Progenitor cell of endocrine pancreas (in vitro differentiated cells): ENCODE data around the gene MCAM. TPM values are rescaled to one million over a fixed set of nuclear protein-coding genes. Genes with fewer than 3 reads are reported as not detected.

Source experiments
- DNase-seq: peaks from one replicate; pipeline ENCODE4 v3.0.0; 2021; ENCODE audit warnings: low spot score; ENCODE audit not compliant: unreplicated experiment
- H3K27ac Mint-ChIP-seq: 2 replicates; pipeline ENCODE4 v1.8.0; 2021; ENCODE audit warnings: mild to moderate bottlenecking, moderate library complexity, mixed read lengths
- H3K27me3 Mint-ChIP-seq: 2 replicates; pipeline ENCODE4 v1.8.0; 2021; ENCODE audit warnings: mixed read lengths
- H3K36me3 Mint-ChIP-seq: 2 replicates; pipeline ENCODE4 v1.8.0; 2022; ENCODE audit warnings: mixed read lengths; ENCODE audit not compliant: insufficient read depth
- H3K4me1 Mint-ChIP-seq: 2 replicates; pipeline ENCODE4 v1.8.0; 2021; ENCODE audit warnings: low read depth, mixed read lengths
- H3K4me3 Mint-ChIP-seq: 2 replicates; pipeline ENCODE4 v1.8.0; 2021; ENCODE audit warnings: low read depth, mild to moderate bottlenecking, moderate library complexity, mixed read lengths
- H3K9me3 Mint-ChIP-seq: 2 replicates; pipeline ENCODE4 v1.8.0; 2021; ENCODE audit warnings: low read depth, mixed read lengths
- total RNA-seq: library from RNA; stranded (reverse); gene quantifications from 2 replicates; pipeline ENCODE4 v1.2.1, GENCODE V29; 2021
- TF ChIP-seq, protein P1 (sequence below): fragments of 200-600 bp; sonication (generic); IDR thresholded peaks from one replicate; pipeline ENCODE4 v1.5.0; 2021; ENCODE audit warnings: antibody characterized with exemption, mild to moderate bottlenecking; ENCODE audit not compliant: unreplicated experiment

The MCAM gene
- total RNA-seq, 1 donor from 2014 or later = 12.7 TPM

DNA sequence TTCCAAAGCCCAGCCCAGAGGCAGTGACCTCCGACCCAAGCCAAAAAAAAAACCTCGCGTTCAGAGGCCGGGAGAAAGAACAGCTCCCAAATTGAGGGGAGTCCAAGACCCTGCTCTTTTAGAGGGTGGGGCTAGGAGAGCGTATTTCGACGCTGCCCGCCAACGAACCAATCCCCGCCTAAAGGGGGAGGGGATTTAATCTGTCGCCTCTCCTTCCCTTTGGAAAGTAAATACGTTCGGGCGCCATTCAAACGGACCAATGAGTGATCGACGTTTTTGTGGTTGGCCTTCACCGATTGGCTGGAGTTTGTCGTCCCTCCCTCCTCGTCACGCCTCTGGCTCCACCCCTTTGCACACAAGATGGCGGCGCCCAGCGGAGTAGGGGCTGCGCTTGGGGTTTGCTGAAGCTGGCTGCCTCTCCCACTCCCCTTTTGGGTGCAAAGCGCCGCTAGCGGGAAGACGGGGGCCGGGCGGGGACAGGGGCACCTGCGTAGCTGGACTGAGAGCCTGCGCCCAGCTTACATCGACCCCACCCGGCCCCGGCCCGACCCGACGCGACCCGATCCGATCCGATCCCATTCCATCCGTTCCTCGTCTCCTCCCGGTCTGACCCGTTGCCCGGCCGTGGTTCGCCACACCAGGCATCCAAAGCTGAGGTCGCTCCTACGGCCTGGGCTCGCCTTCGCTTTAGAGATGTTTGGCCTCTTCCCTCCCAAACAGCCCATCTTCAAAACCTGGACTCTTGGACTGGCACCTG lies 17.4 kb upstream of the MCAM start, which contains the start of gene RNF26:
TSS of gene RNF26 (plus strand) at position 354 of the 757 bp plus-strand sequence. CDS start 596 bp downstream, outside the sequence.
- no peaks in the 10 kb centered on the region for H3K9me3 Mint-ChIP-seq
- H3K4me3 Mint-ChIP-seq = peak within 1 kb of the TSS; percentile 95
- TF ChIP-seq, protein P1, sequence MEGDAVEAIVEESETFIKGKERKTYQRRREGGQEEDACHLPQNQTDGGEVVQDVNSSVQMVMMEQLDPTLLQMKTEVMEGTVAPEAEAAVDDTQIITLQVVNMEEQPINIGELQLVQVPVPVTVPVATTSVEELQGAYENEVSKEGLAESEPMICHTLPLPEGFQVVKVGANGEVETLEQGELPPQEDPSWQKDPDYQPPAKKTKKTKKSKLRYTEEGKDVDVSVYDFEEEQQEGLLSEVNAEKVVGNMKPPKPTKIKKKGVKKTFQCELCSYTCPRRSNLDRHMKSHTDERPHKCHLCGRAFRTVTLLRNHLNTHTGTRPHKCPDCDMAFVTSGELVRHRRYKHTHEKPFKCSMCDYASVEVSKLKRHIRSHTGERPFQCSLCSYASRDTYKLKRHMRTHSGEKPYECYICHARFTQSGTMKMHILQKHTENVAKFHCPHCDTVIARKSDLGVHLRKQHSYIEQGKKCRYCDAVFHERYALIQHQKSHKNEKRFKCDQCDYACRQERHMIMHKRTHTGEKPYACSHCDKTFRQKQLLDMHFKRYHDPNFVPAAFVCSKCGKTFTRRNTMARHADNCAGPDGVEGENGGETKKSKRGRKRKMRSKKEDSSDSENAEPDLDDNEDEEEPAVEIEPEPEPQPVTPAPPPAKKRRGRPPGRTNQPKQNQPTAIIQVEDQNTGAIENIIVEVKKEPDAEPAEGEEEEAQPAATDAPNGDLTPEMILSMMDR = no peak
- H3K36me3 Mint-ChIP-seq = peaks cover 3% of the 10 kb centered on the region
- peak; percentile 85 for DNase-seq
- peak within 1 kb of the TSS; percentile 98 for H3K27ac Mint-ChIP-seq
- H3K4me1 Mint-ChIP-seq = peaks cover 9% of the 10 kb centered on the region
- H3K27me3 Mint-ChIP-seq = peaks cover 15% of the 10 kb centered on the region

DNA sequence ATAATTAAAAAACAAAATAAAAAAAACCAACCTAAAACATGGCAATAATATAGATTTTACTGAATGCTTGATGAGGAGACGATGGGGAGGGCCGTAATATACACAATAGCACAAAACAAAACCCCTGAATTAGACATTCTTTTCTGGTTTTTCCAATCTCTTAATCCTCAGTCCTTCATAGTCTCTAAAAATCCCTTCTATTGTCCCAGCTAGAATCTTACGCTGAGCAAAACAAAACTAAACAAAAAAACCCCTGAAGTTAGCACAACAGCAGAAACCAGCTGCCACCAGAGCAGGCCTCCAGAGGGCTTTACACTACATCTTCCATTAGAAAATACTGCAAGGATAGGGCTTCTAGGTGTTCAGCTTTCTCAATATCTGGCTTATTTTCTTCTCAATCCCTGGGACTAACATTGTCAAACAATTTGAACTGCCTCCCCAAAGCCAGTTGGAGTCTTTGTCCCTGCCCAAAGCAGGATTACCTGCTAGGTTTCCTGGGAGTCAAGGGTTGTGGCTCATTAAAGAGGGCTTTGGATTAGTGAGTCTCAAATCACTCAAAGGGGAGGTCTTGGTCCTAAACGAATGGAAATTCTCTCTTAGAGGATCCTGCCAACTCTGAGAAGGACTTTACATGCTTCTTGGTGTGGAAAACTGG lies 15.3 kb upstream of the MCAM start:
- H3K4me3 Mint-ChIP-seq = no peak overlapping the region
- peaks cover 3% of the 10 kb centered on the region for H3K36me3 Mint-ChIP-seq
- no peak for DNase-seq
- TF ChIP-seq, protein P1 = no peak
- H3K27me3 Mint-ChIP-seq = peaks cover 3% of the 10 kb centered on the region
- H3K9me3 Mint-ChIP-seq = no peaks in the 10 kb centered on the region
- H3K4me1 Mint-ChIP-seq = peaks cover 7% of the 10 kb centered on the region
- peak overlapping the region; percentile 53 for H3K27ac Mint-ChIP-seq

DNA sequence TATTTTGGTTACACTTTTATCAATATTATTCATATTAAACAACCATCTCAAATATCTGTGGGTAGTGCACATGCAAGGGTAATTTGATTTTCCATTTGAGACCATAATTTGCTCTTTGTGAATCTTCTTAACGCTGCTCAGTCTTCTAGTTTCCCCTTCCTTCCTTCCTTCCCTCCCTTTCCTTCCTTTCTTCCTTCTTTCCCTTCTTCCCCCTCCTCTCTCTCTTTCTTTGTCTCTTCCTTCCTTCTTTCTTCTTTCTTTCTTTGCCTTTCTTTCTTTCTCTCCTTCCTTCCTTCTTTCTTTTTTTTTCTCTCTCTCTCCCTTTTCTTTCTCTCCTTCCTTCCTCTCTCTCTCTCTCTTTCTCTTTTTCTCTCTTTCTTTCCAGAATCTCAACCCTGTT lies 13.3 kb upstream of the MCAM start:
- Mint-ChIP-seq H3K9me3 (no peaks in the 10 kb centered on the region), H3K4me1 (peaks cover 4% of the 10 kb centered on the region), H3K4me3 (no peak overlapping the region), H3K36me3 (no peaks in the 10 kb centered on the region), H3K27me3 (peaks cover 3% of the 10 kb centered on the region), H3K27ac (no peak overlapping the region)
- no peak for DNase-seq
- TF ChIP-seq, protein P1 = no peak

DNA sequence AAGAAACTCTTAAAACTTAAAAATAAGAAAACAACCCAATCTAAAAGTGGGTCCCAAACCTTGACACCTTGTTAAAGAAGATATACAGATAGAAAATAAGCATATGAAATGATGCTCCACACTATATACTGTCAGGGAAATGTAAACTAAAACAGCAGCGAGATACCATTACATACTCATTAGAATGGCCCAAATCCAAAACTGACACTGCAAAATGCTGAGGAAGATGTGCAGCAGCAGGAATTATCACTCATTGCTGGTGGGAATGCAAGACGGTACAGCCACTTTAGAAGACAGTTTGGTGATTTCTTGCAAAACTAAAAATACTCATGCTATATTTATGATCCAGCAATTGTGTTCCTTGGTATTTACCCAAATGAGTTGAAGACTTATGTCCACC lies 12.4 kb upstream of the MCAM start:
- Mint-ChIP-seq H3K4me1 (no peaks in the 10 kb centered on the region), H3K4me3 (no peak overlapping the region), H3K27me3 (peaks cover 3% of the 10 kb centered on the region), H3K9me3 (no peaks in the 10 kb centered on the region), H3K36me3 (no peaks in the 10 kb centered on the region), H3K27ac (no peak overlapping the region)
- TF ChIP-seq, protein P1 = no peak
- DNase-seq = no peak

DNA sequence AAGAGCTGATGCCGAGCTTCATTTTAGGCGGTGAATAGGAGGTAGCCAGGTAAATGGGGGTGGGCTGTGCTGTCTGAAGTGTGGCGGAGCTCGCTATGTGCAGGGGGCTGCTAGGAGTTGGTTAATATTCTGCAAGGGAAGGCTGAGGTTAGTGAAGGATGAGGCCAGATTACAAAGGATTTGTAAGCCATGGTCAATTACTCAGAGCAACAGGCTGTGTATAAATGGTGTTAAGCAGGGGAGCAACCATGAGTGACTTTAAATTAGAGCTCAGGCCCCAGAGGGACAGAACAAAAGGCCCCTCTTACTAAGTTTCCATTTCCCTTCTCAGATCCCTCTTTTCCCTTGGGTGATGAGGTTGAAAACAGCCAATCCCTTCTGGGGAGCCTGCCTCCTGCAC lies 7.3 kb upstream of the MCAM start:
- no peak overlapping the region for H3K27ac Mint-ChIP-seq
- H3K9me3 Mint-ChIP-seq = no peaks in the 10 kb centered on the region
- no peaks in the 10 kb centered on the region for H3K36me3 Mint-ChIP-seq
- H3K4me3 Mint-ChIP-seq = no peak overlapping the region
- peaks cover 7% of the 10 kb centered on the region for H3K4me1 Mint-ChIP-seq
- peaks cover 21% of the 10 kb centered on the region for H3K27me3 Mint-ChIP-seq
- DNase-seq = no peak
- TF ChIP-seq, protein P1 = no peak
